K562 (cell line): ENCODE data around the gene C4orf17. TPM values are rescaled to one million over a fixed set of nuclear protein-coding genes. Genes with fewer than 3 reads are reported as not detected.

Experiments used
- ATAC-seq: fragments of 200-7000 bp; cut with Tn5 transposase; 3 replicates; pipeline ENCODE4 v1.9.1; 2020; ENCODE audit warnings: moderate library complexity
- BruUV-seq: library from RNA; stranded (reverse); fragments of 400-500 nt; replicated peaks from 2 replicates; lab custom pipeline; 2021; lab: Mats Ljungman, UMichigan
- CTCF ChIA-PET: fragments of 300-600 bp; formaldehyde crosslinking; extraction: SDS; loops from one replicate; lab custom pipeline; 2021; ENCODE audit warnings: low intra/inter-chr PET ratio; lab: Yijun Ruan, JAX
- POLR2A ChIA-PET: fragments of 300-600, 350-650 bp; sonication (Branson Sonifier 250); formaldehyde crosslinking; extraction: SDS; loops from one replicate; lab custom pipeline; 2021; ENCODE audit warnings: antibody characterized with exemption, inconsistent platforms; lab: Yijun Ruan, JAX
- DNase-seq, 4 experiments: peaks; one replicate each; pipeline versions ENCODE4 v3.0.0 to v3.0.0-alpha.2; 2011 to 2018; ENCODE audit warnings: low spot score in 3 of 4, mixed read lengths in 3 of 4; ENCODE audit errors: extremely low read depth in 1 of 4
- FAIRE-seq: peaks from 2 replicates; lab custom pipeline; 2011; peaks lifted over from hg19 to GRCh38; lab: Jason Lieb, UNC
- H2AFZ ChIP-seq: 2 replicates; pipeline ENCODE4 v1.6.0; 2011; ENCODE audit warnings: low read depth, low read length, control low read depth, inconsistent platforms
- H3K27ac ChIP-seq: fragments of 200-600 bp; 3 replicates; pipeline ENCODE4 v1.8.0; 2011; ENCODE audit warnings: low read depth, mild to moderate bottlenecking, control low read depth, inconsistent platforms, low read length, moderate library complexity, mixed read lengths; ENCODE audit errors: extremely low read depth
- H3K27me3 ChIP-seq, 2 experiments: fragments of 300-600 bp in 1 of 2; 2 replicates in 1 of 2; 3 replicates in 1 of 2; pipeline versions ENCODE4 v1.6.0 to v1.8.0; 2011; ENCODE audit warnings: inconsistent platforms in 2 of 2, low read length in 2 of 2, mild to moderate bottlenecking in 1 of 2, mixed read lengths in 1 of 2, moderate library complexity in 1 of 2; ENCODE audit not compliant: control insufficient read depth in 2 of 2, insufficient read depth in 2 of 2
- H3K36me3 ChIP-seq: fragments of 300-600 bp; 3 replicates; pipeline ENCODE4 v1.8.0; 2011; ENCODE audit warnings: mild to moderate bottlenecking, low read length, inconsistent platforms; ENCODE audit not compliant: control insufficient read depth, insufficient read depth
- H3K4me1 ChIP-seq, 2 experiments: fragments of 200-600 bp in 1 of 2; replicated peaks in 1 of 2; 2 replicates in 1 of 2; 3 replicates in 1 of 2; pipeline versions ENCODE4 v1.5.1 to v1.8.0; 2011; ENCODE audit warnings: inconsistent platforms in 2 of 2, low read length in 2 of 2, mild to moderate bottlenecking in 1 of 2, mixed read lengths in 1 of 2, moderate library complexity in 1 of 2; ENCODE audit not compliant: control insufficient read depth in 2 of 2, insufficient read depth in 2 of 2
- H3K4me2 ChIP-seq: 2 replicates; pipeline ENCODE4 v1.6.1; 2011; ENCODE audit warnings: low read length, control low read depth, inconsistent platforms, mixed read lengths; ENCODE audit not compliant: insufficient read depth
- H3K4me3 ChIP-seq: fragments of 200-600 bp; sonication (generic), shearing (Covaris generic); 2 replicates; pipeline ENCODE4 v1.5.1; 2016; ENCODE audit warnings: control low read depth, inconsistent platforms
- H3K79me2 ChIP-seq: fragments of 200-600 bp; 3 replicates; pipeline ENCODE4 v1.8.0; 2011; ENCODE audit warnings: low read length, inconsistent platforms; ENCODE audit not compliant: control insufficient read depth, insufficient read depth
- H3K9ac ChIP-seq, 2 experiments: 2 replicates each; pipeline versions ENCODE4 v1.6.0 to v1.6.1; 2011; ENCODE audit warnings: low read depth in 2 of 2, low read length in 2 of 2, control low read depth in 1 of 2, inconsistent platforms in 1 of 2, mild to moderate bottlenecking in 1 of 2, mixed read lengths in 1 of 2; ENCODE audit not compliant: insufficient read depth in 1 of 2
- H3K9me1 ChIP-seq: one replicate; pipeline ENCODE4 v1.6.0; 2011; ENCODE audit warnings: inconsistent platforms, mild to moderate bottlenecking, low read length, moderate library complexity; ENCODE audit not compliant: control insufficient read depth, insufficient read depth
- H3K9me3 ChIP-seq: replicated peaks from 2 replicates; pipeline ENCODE4 v1.5.1; 2011; ENCODE audit warnings: low read depth, low read length, inconsistent platforms; ENCODE audit not compliant: control insufficient read depth, insufficient read depth
- H4K20me1 ChIP-seq: replicated peaks from 2 replicates; pipeline ENCODE4 v1.6.1; 2011; ENCODE audit warnings: low read length, inconsistent platforms, mixed read lengths; ENCODE audit not compliant: control insufficient read depth, insufficient read depth
- ESRRA ChIP-seq: fragments of 450-650 bp; IDR thresholded peaks from 2 replicates; pipeline ENCODE4 v1.6.1; 2014; ENCODE audit warnings: low read depth, mild to moderate bottlenecking, moderate library complexity, borderline replicate concordance
- FOXK2 ChIP-seq, 2 experiments: fragments of 450-650 bp; IDR thresholded peaks in 1 of 2; conservative IDR thresholded peaks in 1 of 2; 2 replicates each; pipeline ENCODE4 v1.6.1; 2016; ENCODE audit warnings: low read depth in 2 of 2, mild to moderate bottlenecking in 1 of 2
- NCOA1 ChIP-seq: fragments of 450-650 bp; IDR thresholded peaks from 2 replicates; pipeline ENCODE4 v1.6.1; 2016; ENCODE audit warnings: low read depth
- RBM22 ChIP-seq: fragments of 200-400 bp; formaldehyde crosslinking; IDR thresholded peaks from 2 replicates; pipeline ENCODE4 v1.6.1; 2018; ENCODE audit warnings: low read length, low read depth; ENCODE audit not compliant: poor library complexity, severe bottlenecking
- SRSF1 ChIP-seq: fragments of 200-400 bp; formaldehyde crosslinking; IDR thresholded peaks from 2 replicates; pipeline ENCODE4 v1.6.1; 2017; ENCODE audit warnings: mild to moderate bottlenecking, low read depth, low read length, moderate library complexity
- ZNF263 ChIP-seq: sonication (generic); formaldehyde crosslinking; IDR thresholded peaks from 2 replicates; pipeline ENCODE4 v1.8.0; 2022; ENCODE audit warnings: mild to moderate bottlenecking, missing genetic modification reagents, borderline replicate concordance
- ZNF707 ChIP-seq: fragments of 250-450 bp; sonication (Bioruptor Pico); conservative IDR thresholded peaks from 2 replicates; pipeline ENCODE4 v1.8.0; 2022; ENCODE audit warnings: inconsistent platforms, mild to moderate bottlenecking, moderate library complexity
- WGBS: fragments of 100-300 bp; shearing (Covaris generic); methylation state at CpG from one replicate; pipeline ENCODE4 v1.1.6; 2016; ENCODE audit warnings: low coverage, mixed read lengths; ENCODE audit not compliant: insufficient coverage; ENCODE audit errors: missing lambda C conversion rate; 5-methylcytosine and 5-hydroxymethylcytosine counted together
- in situ Hi-C: fragments of 300-500 bp; cut with MboI; formaldehyde crosslinking; loops from 4 replicates; pipeline ENCODE4 v1.15.0; 2018; ENCODE audit warnings: inconsistent platforms, mixed read lengths
- intact Hi-C: fragments of 100-400 bp; cut with micrococcal nuclease; formaldehyde crosslinking; loops from 2 replicates; pipeline ENCODE4 v1.14.2; 2022
- polyA plus RNA-seq, 8 experiments: library from polyadenylated mRNA; depleted of rRNA in 4 of 8; stranded (reverse) in 5 of 8; unstranded in 3 of 8; fragments of >200 nt; fragmentation: Nextera tagmentation in 2 of 8; fragmentation: Illumina TruSeq in 1 of 8; extraction: Ambion mirVana in 2 of 8; extraction: Trizol in 1 of 8; gene quantifications; 2 replicates each; pipeline versions ENCODE4 v1.2.1 to v1.2.3, GENCODE V29; 2011 to 2014; ENCODE audit warnings: inconsistent platforms in 1 of 8, missing spikeins in 1 of 8
- total RNA-seq, 7 experiments: library from RNA; depleted of rRNA in 6 of 7; stranded (reverse); fragments of >200 nt in 6 of 7; fragmentation: Illumina TruSeq in 2 of 7; extraction: Trizol in 2 of 7; gene quantifications; 2 replicates each; pipeline versions ENCODE4 v1.2.1 to v1.2.3, GENCODE V29; 2011 to 2021; ENCODE audit warnings: low replicate concordance in 1 of 7
- TF ChIP-seq, protein P1 (sequence below), 2 experiments: fragments of 450-650 bp in 1 of 2; IDR thresholded peaks; 2 replicates each; pipeline ENCODE4 v1.6.1; 2011 to 2017; ENCODE audit warnings: low read depth in 2 of 2, antibody characterized with exemption in 1 of 2, borderline replicate concordance in 1 of 2, low read length in 1 of 2, mild to moderate bottlenecking in 1 of 2, mixed read lengths in 1 of 2; ENCODE audit not compliant: control insufficient read depth in 1 of 2

Gene C4orf17
- total and polyA plus RNA-seq, 9 of the 15 experiments (the other 6 are each of a cell fraction or from before 2014, with no cell fraction given), result not detected

DNA sequence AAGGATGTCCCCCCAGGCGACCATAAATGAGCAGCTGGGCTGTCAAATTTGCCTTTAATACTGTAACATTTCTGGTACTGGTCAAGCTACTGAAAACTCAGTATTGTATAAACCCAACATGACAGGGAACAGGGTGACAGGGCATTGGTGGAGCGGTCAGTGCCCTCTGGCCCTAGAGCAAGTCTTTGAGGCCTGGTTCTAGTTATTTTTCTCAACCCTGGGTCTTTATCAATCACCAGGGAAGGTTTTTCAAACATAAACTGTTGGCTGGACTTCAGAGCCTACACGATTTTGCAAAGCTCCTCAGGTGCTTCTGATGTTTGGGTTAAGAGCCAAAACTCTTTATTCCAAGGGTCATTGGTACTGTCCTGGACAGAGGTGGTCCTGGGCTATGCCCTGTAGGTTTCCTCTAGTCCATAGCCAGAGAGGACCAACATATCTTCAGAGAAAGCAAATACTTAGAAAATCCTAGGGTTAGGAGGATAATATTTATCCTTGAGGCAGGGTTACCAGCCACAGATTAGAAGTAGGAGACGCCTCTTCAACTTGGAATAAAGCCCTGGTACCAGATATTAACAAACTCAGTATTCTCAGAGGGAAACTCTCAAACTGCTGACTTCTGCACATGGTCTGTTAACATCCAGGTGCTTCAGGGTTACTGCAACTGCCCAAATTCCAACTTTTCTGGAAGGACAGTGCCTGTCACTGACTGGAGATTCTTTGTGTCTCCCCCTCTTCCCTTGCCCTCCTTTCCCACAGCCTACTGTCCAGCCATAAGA, 49.0 kb upstream of the C4orf17 start:
- FAIRE-seq, result no peak
- no peak overlapping the region for H2AFZ ChIP-seq
- H3K9me3 ChIP-seq, result no peaks in the 10 kb centered on the region
- no peaks in the 10 kb centered on the region for H4K20me1 ChIP-seq
- no peaks in the 10 kb centered on the region for H3K36me3 ChIP-seq
- no peaks in the 10 kb centered on the region for H3K9me1 ChIP-seq
- no peak for TF ChIP-seq NCOA1
- TF ChIP-seq, protein P1, sequence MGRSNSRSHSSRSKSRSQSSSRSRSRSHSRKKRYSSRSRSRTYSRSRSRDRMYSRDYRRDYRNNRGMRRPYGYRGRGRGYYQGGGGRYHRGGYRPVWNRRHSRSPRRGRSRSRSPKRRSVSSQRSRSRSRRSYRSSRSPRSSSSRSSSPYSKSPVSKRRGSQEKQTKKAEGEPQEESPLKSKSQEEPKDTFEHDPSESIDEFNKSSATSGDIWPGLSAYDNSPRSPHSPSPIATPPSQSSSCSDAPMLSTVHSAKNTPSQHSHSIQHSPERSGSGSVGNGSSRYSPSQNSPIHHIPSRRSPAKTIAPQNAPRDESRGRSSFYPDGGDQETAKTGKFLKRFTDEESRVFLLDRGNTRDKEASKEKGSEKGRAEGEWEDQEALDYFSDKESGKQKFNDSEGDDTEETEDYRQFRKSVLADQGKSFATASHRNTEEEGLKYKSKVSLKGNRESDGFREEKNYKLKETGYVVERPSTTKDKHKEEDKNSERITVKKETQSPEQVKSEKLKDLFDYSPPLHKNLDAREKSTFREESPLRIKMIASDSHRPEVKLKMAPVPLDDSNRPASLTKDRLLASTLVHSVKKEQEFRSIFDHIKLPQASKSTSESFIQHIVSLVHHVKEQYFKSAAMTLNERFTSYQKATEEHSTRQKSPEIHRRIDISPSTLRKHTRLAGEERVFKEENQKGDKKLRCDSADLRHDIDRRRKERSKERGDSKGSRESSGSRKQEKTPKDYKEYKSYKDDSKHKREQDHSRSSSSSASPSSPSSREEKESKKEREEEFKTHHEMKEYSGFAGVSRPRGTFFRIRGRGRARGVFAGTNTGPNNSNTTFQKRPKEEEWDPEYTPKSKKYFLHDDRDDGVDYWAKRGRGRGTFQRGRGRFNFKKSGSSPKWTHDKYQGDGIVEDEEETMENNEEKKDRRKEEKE (IDR thresholded peaks at IDR 0.05; ENCODE audit: borderline replicate concordance in 1 of 2, control insufficient read depth in 1 of 2, low read depth in 2 of 2, low read length in 1 of 2), result no peak
- no peak for TF ChIP-seq RBM22
- no peak for TF ChIP-seq FOXK2 (conservative IDR thresholded peaks at IDR 0.05 in 1 of 2, IDR thresholded peaks at IDR 0.05 in 1 of 2; ENCODE audit: low read depth in 2 of 2)
- TF ChIP-seq SRSF1, result no peak
- no peak for TF ChIP-seq ESRRA
- TF ChIP-seq ZNF263 (CRISPR knock-in tag), result no peak
- no peak for TF ChIP-seq ZNF707 (CRISPR knock-in tag)
- no peak for DNase-seq
- H3K79me2 ChIP-seq, result no peaks in the 10 kb centered on the region
- ChIA-PET CTCF (no interaction called here), POLR2A (interaction anchor here (1.1 kb wide), 1 partner anchor 9 kb away, joined by 3 read pairs; no protein-coding TSS in a partner anchor)
- H3K4me1 ChIP-seq, result no peaks in the 10 kb centered on the region
- no peak overlapping the region for H3K4me3 ChIP-seq
- no peak overlapping the region for H3K9ac ChIP-seq
- H3K4me2 ChIP-seq, result no peak overlapping the region
- no peaks in the 10 kb centered on the region for H3K27me3 ChIP-seq
- in situ Hi-C loops (no loop called here), intact Hi-C loops (loop anchor here (2.0 to 10.0 kb wide), 6 partner anchors 47 to 995 kb away; partner anchors contain the start of gene METAP1)
- H3K27ac ChIP-seq, result no peak overlapping the region
- no peak for ATAC-seq
- no TSS peak for BruUV-seq
- WGBS, result 3% methylated on average over 4 of the region's 4 CpGs
